ENCODE measurements around the gene HES4.
A peak's percentile ranks its signal among the peaks of the same experiment; 100 is the strongest.

Gene HES4

GRCh38 chr1:1043411-1043810, 43.5 kb upstream of the HES4 start:
- no peak for TF ChIP-seq PAX5 (IDR thresholded peaks at IDR 0.05; ENCODE audit: insufficient read depth, low read length, severe bottlenecking)
- TF ChIP-seq TAF1 (IDR thresholded peaks at IDR 0.05; ENCODE audit: low read depth, low read length): no peak
- no peak for FAIRE-seq

GRCh38 chr1:1042835-1043234, 42.9 kb upstream of the HES4 start:
- TF ChIP-seq POLR2AphosphoS5 (IDR thresholded peaks at IDR 0.05; ENCODE audit: low read depth, low read length) (no peak), POU2F2 (IDR thresholded peaks at IDR 0.05; ENCODE audit: low read depth, low read length) (no peak), POLR2A (IDR thresholded peaks at IDR 0.05; ENCODE audit: low read depth, low read length) (no peak), TAF1 (IDR thresholded peaks at IDR 0.05; ENCODE audit: low read depth, low read length) (no peak), PAX5 (IDR thresholded peaks at IDR 0.05; ENCODE audit: insufficient read depth, low read length, severe bottlenecking) (no peak), SPI1 (IDR thresholded peaks at IDR 0.05; ENCODE audit: low read depth, low read length) (no peak)
- DNase-seq (ENCODE audit: insufficient read length, low spot score) (no peak), FAIRE-seq (no peak)

More at GRCh38 chr1:1043411-1043810, 43.5 kb upstream of the HES4 start:
- DNase-seq (ENCODE audit: insufficient read length, low spot score): no peak

- FAIRE-seq: no peak
- TF ChIP-seq PAX5 (IDR thresholded peaks at IDR 0.05; ENCODE audit: insufficient read depth, low read length, severe bottlenecking): no peak
- no peak for TF ChIP-seq POLR2AphosphoS5 (IDR thresholded peaks at IDR 0.05; ENCODE audit: low read depth, low read length)
These were observed 42.0 kb upstream of the HES4 start for GRCh38 chr1:1041873-1042272.

GRCh38 chr1:1041092-1041523, 41.2 kb upstream of the HES4 start:
- no peak for TF ChIP-seq POLR2AphosphoS5 (IDR thresholded peaks at IDR 0.05; ENCODE audit: low read depth, low read length)
- no peak for TF ChIP-seq POLR2A (IDR thresholded peaks at IDR 0.05; ENCODE audit: low read depth, low read length)
- FAIRE-seq (no peak), DNase-seq (ENCODE audit: insufficient read length, low spot score) (no peak)

More at GRCh38 chr1:1041873-1042272, 42.0 kb upstream of the HES4 start:
- no peak for DNase-seq (ENCODE audit: insufficient read length, low spot score)

GRCh38 chr1:1040004-1040991, 40.4 kb upstream of the HES4 start:
- no peak for TF ChIP-seq POLR2A (IDR thresholded peaks at IDR 0.05; ENCODE audit: low read depth, low read length)
- no peak for TF ChIP-seq PAX5 (IDR thresholded peaks at IDR 0.05; ENCODE audit: insufficient read depth, low read length, severe bottlenecking)
- no peak for TF ChIP-seq POU2F2 (IDR thresholded peaks at IDR 0.05; ENCODE audit: low read depth, low read length)
- no peak for TF ChIP-seq POLR2AphosphoS5 (IDR thresholded peaks at IDR 0.05; ENCODE audit: low read depth, low read length)
- TF ChIP-seq SPI1 (IDR thresholded peaks at IDR 0.05; ENCODE audit: low read depth, low read length): no peak
- TF ChIP-seq TAF1 (IDR thresholded peaks at IDR 0.05; ENCODE audit: low read depth, low read length): no peak
- DNase-seq (ENCODE audit: insufficient read length, low spot score): peak; percentile 99
- FAIRE-seq: peak; percentile 79

- DNase-seq (ENCODE audit: insufficient read length, low spot score) (no peak), FAIRE-seq (peak; percentile 65)
- no peak for TF ChIP-seq SPI1 (IDR thresholded peaks at IDR 0.05; ENCODE audit: low read depth, low read length)
- no peak for TF ChIP-seq TAF1 (IDR thresholded peaks at IDR 0.05; ENCODE audit: low read depth, low read length)
- TF ChIP-seq POLR2A (IDR thresholded peaks at IDR 0.05; ENCODE audit: low read depth, low read length): no peak
- TF ChIP-seq POLR2AphosphoS5 (IDR thresholded peaks at IDR 0.05; ENCODE audit: low read depth, low read length): no peak
- TF ChIP-seq POU2F2 (IDR thresholded peaks at IDR 0.05; ENCODE audit: low read depth, low read length): no peak
- TF ChIP-seq PAX5 (IDR thresholded peaks at IDR 0.05; ENCODE audit: insufficient read depth, low read length, severe bottlenecking): no peak
These were observed 39.4 kb upstream of the HES4 start for GRCh38 chr1:1039145-1039910.

GRCh38 chr1:1038694-1039093, 38.8 kb upstream of the HES4 start:
- DNase-seq (ENCODE audit: insufficient read length, low spot score): peak; percentile 62
- FAIRE-seq: peak; percentile 91
- TF ChIP-seq SPI1 (IDR thresholded peaks at IDR 0.05; ENCODE audit: low read depth, low read length) (peak; percentile 97), POLR2AphosphoS5 (IDR thresholded peaks at IDR 0.05; ENCODE audit: low read depth, low read length) (no peak), TAF1 (IDR thresholded peaks at IDR 0.05; ENCODE audit: low read depth, low read length) (no peak), POLR2A (IDR thresholded peaks at IDR 0.05; ENCODE audit: low read depth, low read length) (no peak), PAX5 (IDR thresholded peaks at IDR 0.05; ENCODE audit: insufficient read depth, low read length, severe bottlenecking) (no peak), POU2F2 (IDR thresholded peaks at IDR 0.05; ENCODE audit: low read depth, low read length) (no peak)

GRCh38 chr1:1037366-1038327, 37.8 kb upstream of the HES4 start:
- FAIRE-seq (no peak), DNase-seq (ENCODE audit: insufficient read length, low spot score) (no peak)
- TF ChIP-seq SPI1 (IDR thresholded peaks at IDR 0.05; ENCODE audit: low read depth, low read length) (no peak), PAX5 (IDR thresholded peaks at IDR 0.05; ENCODE audit: insufficient read depth, low read length, severe bottlenecking) (no peak), POLR2A (IDR thresholded peaks at IDR 0.05; ENCODE audit: low read depth, low read length) (no peak), POU2F2 (IDR thresholded peaks at IDR 0.05; ENCODE audit: low read depth, low read length) (no peak), TAF1 (IDR thresholded peaks at IDR 0.05; ENCODE audit: low read depth, low read length) (no peak), POLR2AphosphoS5 (IDR thresholded peaks at IDR 0.05; ENCODE audit: low read depth, low read length) (no peak)
